Loucy (cell line): ENCODE measurements around the gene TAS1R3.

Source experiments
- H2AFZ ChIP-seq: fragments of 200-600 bp; sonication (generic); 2 replicates; pipeline ENCODE4 v1.6.0; 2016; ENCODE audit warnings: antibody characterized with exemption, mild to moderate bottlenecking, low read length, moderate library complexity
- H3F3A ChIP-seq: fragments of 200-600 bp; 2 replicates; pipeline ENCODE4 v1.6.0; 2016; ENCODE audit warnings: antibody characterized with exemption, low read depth, mild to moderate bottlenecking
- H3K27me3 ChIP-seq: fragments of 200-600 bp; sonication (generic); 2 replicates; pipeline ENCODE4 v1.6.1; 2014; ENCODE audit warnings: low read length, mild to moderate bottlenecking; ENCODE audit not compliant: insufficient read depth, poor library complexity, severe bottlenecking
- H3K36me3 ChIP-seq: fragments of 200-600 bp; sonication (generic); 2 replicates; pipeline ENCODE4 v1.6.1; 2016; ENCODE audit warnings: low read length; ENCODE audit not compliant: insufficient read depth
- H3K4me1 ChIP-seq: fragments of 200-600 bp; sonication (generic); 2 replicates; pipeline ENCODE4 v1.5.1; 2014; ENCODE audit warnings: low read length, mild to moderate bottlenecking; ENCODE audit not compliant: insufficient read depth, poor library complexity, severe bottlenecking
- H3K4me2 ChIP-seq: fragments of 200-600 bp; sonication (generic); 2 replicates; pipeline ENCODE4 v1.6.0; 2014; ENCODE audit warnings: antibody characterized with exemption, low read length, low read depth, mild to moderate bottlenecking; ENCODE audit not compliant: poor library complexity, severe bottlenecking
- H3K4me3 ChIP-seq: fragments of 200-600 bp; sonication (generic); 2 replicates; pipeline ENCODE4 v1.5.1; 2014; ENCODE audit warnings: low read length, mild to moderate bottlenecking, mixed read lengths; ENCODE audit not compliant: poor library complexity, severe bottlenecking
- H3K79me2 ChIP-seq: fragments of 200-600 bp; sonication (generic); 2 replicates; pipeline ENCODE4 v1.6.1; 2014; ENCODE audit warnings: low read length; ENCODE audit not compliant: insufficient read depth
- H3K9ac ChIP-seq: fragments of 200-600 bp; sonication (generic); 2 replicates; pipeline ENCODE4 v1.6.0; 2014; ENCODE audit warnings: mild to moderate bottlenecking, low read depth, low read length, moderate library complexity; ENCODE audit not compliant: poor library complexity, severe bottlenecking
- H3K9me2 ChIP-seq: fragments of 200-600 bp; sonication (generic); replicated peaks from 2 replicates; pipeline ENCODE4 v1.6.1; 2016; ENCODE audit warnings: low read depth, low read length, mixed read lengths
- H3K9me3 ChIP-seq: fragments of 200-600 bp; sonication (generic); 2 replicates; pipeline ENCODE4 v1.6.1; 2014; ENCODE audit warnings: mild to moderate bottlenecking, antibody characterized with exemption, low read length, low read depth; ENCODE audit not compliant: insufficient read depth
- H4K20me1 ChIP-seq: fragments of 200-600 bp; sonication (generic); 2 replicates; pipeline ENCODE4 v1.6.0; 2014; ENCODE audit warnings: antibody characterized with exemption, low read length, mild to moderate bottlenecking; ENCODE audit not compliant: insufficient read depth, poor library complexity, severe bottlenecking
- EZH2phosphoT487 ChIP-seq: fragments of 200-600 bp; IDR thresholded peaks from 2 replicates; pipeline ENCODE4 v1.6.1; 2018; ENCODE audit warnings: antibody characterized with exemption, mild to moderate bottlenecking, moderate library complexity, borderline replicate concordance
- TF ChIP-seq, protein P1 (sequence below): fragments of 200-600 bp; sonication (generic); conservative IDR thresholded peaks from 2 replicates; pipeline ENCODE4 v1.5.1; 2014; ENCODE audit warnings: mild to moderate bottlenecking, antibody characterized with exemption, low read length

The TAS1R3 gene

DNA sequence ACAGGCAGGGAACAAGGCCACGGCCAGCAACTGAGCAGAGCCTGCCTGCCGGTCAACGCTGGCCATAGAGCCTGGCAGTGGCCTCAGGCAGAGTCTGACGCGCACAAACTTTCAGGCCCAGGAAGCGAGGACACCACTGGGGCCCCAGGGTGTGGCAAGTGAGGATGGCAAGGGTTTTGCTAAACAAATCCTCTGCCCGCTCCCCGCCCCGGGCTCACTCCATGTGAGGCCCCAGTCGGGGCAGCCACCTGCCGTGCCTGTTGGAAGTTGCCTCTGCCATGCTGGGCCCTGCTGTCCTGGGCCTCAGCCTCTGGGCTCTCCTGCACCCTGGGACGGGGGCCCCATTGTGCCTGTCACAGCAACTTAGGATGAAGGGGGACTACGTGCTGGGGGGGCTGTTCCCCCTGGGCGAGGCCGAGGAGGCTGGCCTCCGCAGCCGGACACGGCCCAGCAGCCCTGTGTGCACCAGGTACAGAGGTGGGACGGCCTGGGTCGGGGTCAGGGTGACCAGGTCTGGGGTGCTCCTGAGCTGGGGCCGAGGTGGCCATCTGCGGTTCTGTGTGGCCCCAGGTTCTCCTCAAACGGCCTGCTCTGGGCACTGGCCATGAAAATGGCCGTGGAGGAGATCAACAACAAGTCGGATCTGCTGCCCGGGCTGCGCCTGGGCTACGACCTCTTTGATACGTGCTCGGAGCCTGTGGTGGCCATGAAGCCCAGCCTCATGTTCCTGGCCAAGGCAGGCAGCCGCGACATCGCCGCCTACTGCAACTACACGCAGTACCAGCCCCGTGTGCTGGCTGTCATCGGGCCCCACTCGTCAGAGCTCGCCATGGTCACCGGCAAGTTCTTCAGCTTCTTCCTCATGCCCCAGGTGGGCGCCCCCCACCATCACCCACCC is at the start of gene TAS1R3:
Gene TAS1R3 (plus strand): TSS at position 213 of the 898 bp plus-strand sequence. CDS start 66 bp downstream, at position 279.
- Histone ChIP-seq H3K9ac (no peak within 1 kb of the TSS), H3K9me3 (no peaks in the 10 kb centered on the region), H3K9me2 (no peaks in the 10 kb centered on the region), H3K4me3 (no peak within 1 kb of the TSS), H2AFZ (no peak within 1 kb of the TSS), H3K36me3 (no peaks in the 10 kb centered on the region), H3F3A (no peaks in the 10 kb centered on the region), H3K4me1 (peaks cover 2% of the 10 kb centered on the region), H4K20me1 (peaks cover 4% of the 10 kb centered on the region), H3K79me2 (peaks cover 4% of the 10 kb centered on the region; the same call in 1 of the 2 replicates), H3K4me2 (no peak within 1 kb of the TSS), H3K27me3 (no peaks in the 10 kb centered on the region)
- TF ChIP-seq, protein P1, sequence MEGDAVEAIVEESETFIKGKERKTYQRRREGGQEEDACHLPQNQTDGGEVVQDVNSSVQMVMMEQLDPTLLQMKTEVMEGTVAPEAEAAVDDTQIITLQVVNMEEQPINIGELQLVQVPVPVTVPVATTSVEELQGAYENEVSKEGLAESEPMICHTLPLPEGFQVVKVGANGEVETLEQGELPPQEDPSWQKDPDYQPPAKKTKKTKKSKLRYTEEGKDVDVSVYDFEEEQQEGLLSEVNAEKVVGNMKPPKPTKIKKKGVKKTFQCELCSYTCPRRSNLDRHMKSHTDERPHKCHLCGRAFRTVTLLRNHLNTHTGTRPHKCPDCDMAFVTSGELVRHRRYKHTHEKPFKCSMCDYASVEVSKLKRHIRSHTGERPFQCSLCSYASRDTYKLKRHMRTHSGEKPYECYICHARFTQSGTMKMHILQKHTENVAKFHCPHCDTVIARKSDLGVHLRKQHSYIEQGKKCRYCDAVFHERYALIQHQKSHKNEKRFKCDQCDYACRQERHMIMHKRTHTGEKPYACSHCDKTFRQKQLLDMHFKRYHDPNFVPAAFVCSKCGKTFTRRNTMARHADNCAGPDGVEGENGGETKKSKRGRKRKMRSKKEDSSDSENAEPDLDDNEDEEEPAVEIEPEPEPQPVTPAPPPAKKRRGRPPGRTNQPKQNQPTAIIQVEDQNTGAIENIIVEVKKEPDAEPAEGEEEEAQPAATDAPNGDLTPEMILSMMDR, result no peak
- TF ChIP-seq EZH2phosphoT487, result no peak

DNA sequence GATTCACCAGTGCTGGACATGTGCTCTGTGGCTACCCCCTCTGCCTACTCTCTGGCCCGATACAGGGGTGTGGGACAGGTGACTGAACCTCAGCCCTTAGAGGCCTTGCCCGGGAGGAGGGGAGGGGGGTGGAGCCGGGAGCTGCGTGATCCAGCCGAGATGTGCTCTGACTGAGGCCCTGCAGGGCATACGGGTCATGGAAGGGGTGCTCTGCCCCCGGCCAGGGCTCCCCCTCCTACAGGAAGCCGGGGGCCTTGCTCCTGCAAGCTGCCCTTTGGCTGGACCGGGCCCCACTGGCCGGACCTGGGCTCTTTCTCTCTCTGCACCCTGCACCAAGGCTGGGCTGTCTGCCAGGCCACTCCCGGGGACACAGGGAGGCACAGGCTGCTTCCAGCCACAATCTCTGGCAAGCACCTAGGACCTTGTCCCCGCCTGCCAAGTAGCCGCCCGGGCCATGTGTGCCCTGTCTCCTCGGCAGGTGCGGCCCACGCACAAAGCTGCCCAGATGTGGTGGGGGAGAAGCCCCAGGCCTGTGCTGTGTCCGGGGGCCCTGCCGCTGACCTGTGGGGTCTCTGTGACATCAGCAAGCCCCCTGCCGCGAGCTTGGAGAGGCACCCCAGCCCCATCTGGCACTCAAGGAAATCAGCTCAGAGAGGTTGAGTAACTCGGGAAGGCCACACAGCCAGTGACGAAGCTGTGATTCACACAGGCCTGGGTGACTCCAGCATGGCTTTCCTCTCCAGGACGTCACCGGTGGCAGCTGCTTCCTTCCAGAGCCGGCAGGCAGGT is 49.4 kb upstream of the TAS1R3 start:
- H3K36me3 ChIP-seq, result no peaks in the 10 kb centered on the region
- no peaks in the 10 kb centered on the region for H3K4me1 ChIP-seq
- TF ChIP-seq EZH2phosphoT487, result no peak
- TF ChIP-seq, protein P1, result no peak
- no peaks in the 10 kb centered on the region for H3F3A ChIP-seq
- H3K4me3 ChIP-seq, result no peak overlapping the region
- no peak overlapping the region for H3K4me2 ChIP-seq
- H4K20me1 ChIP-seq, result no peaks in the 10 kb centered on the region
- H3K79me2 ChIP-seq, result no peaks in the 10 kb centered on the region
- H3K9me2 ChIP-seq, result no peaks in the 10 kb centered on the region
- no peak overlapping the region for H2AFZ ChIP-seq
- no peak overlapping the region for H3K9ac ChIP-seq
- no peaks in the 10 kb centered on the region for H3K9me3 ChIP-seq
- no peaks in the 10 kb centered on the region for H3K27me3 ChIP-seq

DNA sequence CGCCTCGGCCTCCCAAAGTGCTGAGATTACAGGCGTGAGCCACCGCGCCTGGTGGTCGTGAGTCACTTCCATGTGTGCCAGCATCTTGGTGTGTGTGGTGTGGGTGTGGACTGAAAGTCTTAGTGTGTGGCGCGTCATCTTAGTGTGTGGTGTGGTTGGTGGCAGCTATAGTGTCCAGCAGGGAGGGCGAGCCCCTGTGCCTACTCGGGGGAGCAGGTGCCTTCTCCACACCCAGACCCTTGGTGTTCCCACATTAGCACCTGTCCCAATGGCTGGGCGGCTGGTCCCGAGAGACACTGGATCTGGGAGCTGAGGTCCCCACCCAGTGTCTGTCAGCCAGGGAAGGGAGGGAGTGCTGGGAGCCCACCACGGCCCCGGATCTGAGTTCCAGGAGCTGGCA is 48.1 kb upstream of the TAS1R3 start:
- H3K27me3 ChIP-seq, result no peaks in the 10 kb centered on the region
- H3K4me3 ChIP-seq, result no peak overlapping the region
- H2AFZ ChIP-seq, result no peak overlapping the region
- no peaks in the 10 kb centered on the region for H3K79me2 ChIP-seq
- no peaks in the 10 kb centered on the region for H3K9me2 ChIP-seq
- no peaks in the 10 kb centered on the region for H3K36me3 ChIP-seq
- no peaks in the 10 kb centered on the region for H3F3A ChIP-seq
- no peak overlapping the region for H3K9ac ChIP-seq
- no peaks in the 10 kb centered on the region for H3K9me3 ChIP-seq
- no peaks in the 10 kb centered on the region for H3K4me1 ChIP-seq
- no peaks in the 10 kb centered on the region for H4K20me1 ChIP-seq
- TF ChIP-seq, protein P1, result no peak
- no peak for TF ChIP-seq EZH2phosphoT487
- H3K4me2 ChIP-seq, result no peak overlapping the region
